Stimulated activated CD4-positive, alpha-beta T cell treated with anti-CD3 and anti-CD28 coated beads, TNF-alpha, amount 100 ng/mL, for 4 hours (primary cell): Measurements from ENCODE around the gene NELFCD.
"Not testable (repeated sequence)": the region's sequence is repeated elsewhere in the genome, so short reads cannot be mapped to it uniquely, and the experiment has no call there.

Source experiments
- DNase-seq, 3 experiments: peaks; one replicate each; pipeline ENCODE4 v3.0.0-alpha.2; 2020; ENCODE audit warnings: low read depth in 3 of 3

Gene NELFCD

GRCh38 chr20:59008715-59009336 lies 27.8 kb downstream of the NELFCD start:
- DNase-seq: no peak

GRCh38 chr20:59010321-59010994 lies 29.4 kb downstream of the NELFCD start:
- no peak for DNase-seq

- DNase-seq: no peak
These were observed 30.2 kb downstream of the NELFCD start for GRCh38 chr20:59010995-59011873.

GRCh38 chr20:59011874-59012157 lies 30.8 kb downstream of the NELFCD start:
- DNase-seq: not testable (repeated sequence)

GRCh38 chr20:59013031-59013951 lies 32.2 kb downstream of the NELFCD start:
- no peak for DNase-seq

- DNase-seq: no peak
These were observed 33.0 kb downstream of the NELFCD start for GRCh38 chr20:59013959-59014608.

- no peak for DNase-seq
These were observed 33.8 kb downstream of the NELFCD start for GRCh38 chr20:59014680-59015389.

- DNase-seq: no peak
These were observed 34.4 kb downstream of the NELFCD start for GRCh38 chr20:59015411-59015810.

- DNase-seq: no peak
These were observed 35.0 kb downstream of the NELFCD start for GRCh38 chr20:59015812-59016711.

- DNase-seq: no peak
These were observed 35.9 kb downstream of the NELFCD start for GRCh38 chr20:59016795-59017492.

GRCh38 chr20:59017493-59018231 lies 36.6 kb downstream of the NELFCD start:
- DNase-seq: no peak

GRCh38 chr20:59018817-59019216 lies 37.8 kb downstream of the NELFCD start:
- DNase-seq: no peak

GRCh38 chr20:59019217-59019616 lies 38.2 kb downstream of the NELFCD start, which contains the start of gene TUBB1:
Gene TUBB1, plus strand, starts transcription at chr20:59019429. Its CDS starts 94 bp downstream, at chr20:59019523.
- DNase-seq: no peak

- DNase-seq: no peak
These were observed 40.0 kb downstream of the NELFCD start for GRCh38 chr20:59020938-59021551.

- DNase-seq: no peak
These were observed 41.7 kb downstream of the NELFCD start for GRCh38 chr20:59022754-59023153.

GRCh38 chr20:59023616-59024015 lies 42.6 kb downstream of the NELFCD start:
- DNase-seq: no peak

GRCh38 chr20:59024111-59024530 lies 43.1 kb downstream of the NELFCD start:
- no peak for DNase-seq

- DNase-seq: no peak
These were observed 44.0 kb downstream of the NELFCD start for GRCh38 chr20:59025086-59025485.
